ENCODE data around the gene SHISA6.

SHISA6 gene

GRCh38 chr17:11209906-11210305 is 31.1 kb upstream of the SHISA6 start:
- Histone ChIP-seq H3K9ac (ENCODE audit: low read length) (no peak overlapping the region), H2AK5ac (ENCODE audit: low read length) (no peak overlapping the region), H2BK12ac (ENCODE audit: low read length) (no peak overlapping the region), H3K36me3 (ENCODE audit: control insufficient read depth in 1 of 2, insufficient read depth in 2 of 2, low read length in 2 of 2) (no peaks in the 10 kb centered on the region), H2AFZ (ENCODE audit: insufficient read depth, low read length, poor library complexity) (no peak overlapping the region), H4K12ac (ENCODE audit: low read depth, low read length) (no peak overlapping the region), H3K27ac (ENCODE audit: low read depth, low read length) (no peak overlapping the region), H3K9me3 (ENCODE audit: insufficient read depth, low read depth, low read length) (peaks cover 5% of the 10 kb centered on the region), H3K14ac (ENCODE audit: low read length) (no peak overlapping the region), H3K27me3 (ENCODE audit: insufficient read depth, low read length) (no peaks in the 10 kb centered on the region), H3K79me2 (ENCODE audit: control insufficient read depth, insufficient read depth, low read length, poor library complexity) (no peaks in the 10 kb centered on the region), H3K4me2 (ENCODE audit: low read length) (no peak overlapping the region), H3K4me3 (ENCODE audit: low read depth, low read length) (no peak overlapping the region), H3K4ac (ENCODE audit: low read depth, low read length) (no peak overlapping the region), H3K23ac (ENCODE audit: low read length) (no peak overlapping the region), H4K8ac (ENCODE audit: low read depth, low read length) (no peak overlapping the region), H2BK5ac (ENCODE audit: low read depth, low read length, poor library complexity) (no peak overlapping the region), H2BK120ac (ENCODE audit: insufficient read depth, low read length, poor library complexity) (no peak overlapping the region), H3K4me1 (ENCODE audit: control insufficient read depth in 1 of 2, insufficient read depth in 2 of 2, low read length in 2 of 2) (no peaks in the 10 kb centered on the region), H3K18ac (ENCODE audit: low read length) (no peak overlapping the region), H3K79me1 (ENCODE audit: low read length) (no peaks in the 10 kb centered on the region), H4K91ac (ENCODE audit: low read depth, low read length) (no peak overlapping the region)
- no CpG with 5 or more reads among the region's 2 CpGs for WGBS (ENCODE audit: extremely low coverage, insufficient coverage, insufficient read length)
- no peak for DNase-seq

GRCh38 chr17:11212792-11213191 is 28.2 kb upstream of the SHISA6 start:
- no CpG with 5 or more reads among the region's 2 CpGs for WGBS (ENCODE audit: extremely low coverage, insufficient coverage, insufficient read length)
- Histone ChIP-seq H2BK120ac (ENCODE audit: insufficient read depth, low read length, poor library complexity) (no peak overlapping the region), H4K91ac (ENCODE audit: low read depth, low read length) (no peak overlapping the region), H3K27me3 (ENCODE audit: insufficient read depth, low read length) (no peaks in the 10 kb centered on the region), H3K4me3 (ENCODE audit: low read depth, low read length) (no peak overlapping the region), H2AFZ (ENCODE audit: insufficient read depth, low read length, poor library complexity) (no peak overlapping the region), H3K4me1 (ENCODE audit: control insufficient read depth in 1 of 2, insufficient read depth in 2 of 2, low read length in 2 of 2) (no peaks in the 10 kb centered on the region), H3K27ac (ENCODE audit: low read depth, low read length) (no peak overlapping the region), H2BK12ac (ENCODE audit: low read length) (no peak overlapping the region), H3K79me1 (ENCODE audit: low read length) (no peaks in the 10 kb centered on the region), H3K9me3 (ENCODE audit: insufficient read depth, low read depth, low read length) (peaks cover 2% of the 10 kb centered on the region), H3K4me2 (ENCODE audit: low read length) (no peak overlapping the region), H4K12ac (ENCODE audit: low read depth, low read length) (no peak overlapping the region), H3K4ac (ENCODE audit: low read depth, low read length) (no peak overlapping the region), H3K23ac (ENCODE audit: low read length) (no peak overlapping the region), H3K14ac (ENCODE audit: low read length) (no peak overlapping the region), H2BK5ac (ENCODE audit: low read depth, low read length, poor library complexity) (no peak overlapping the region), H3K36me3 (ENCODE audit: control insufficient read depth in 1 of 2, insufficient read depth in 2 of 2, low read length in 2 of 2) (no peaks in the 10 kb centered on the region), H2AK5ac (ENCODE audit: low read length) (no peak overlapping the region), H3K79me2 (ENCODE audit: control insufficient read depth, insufficient read depth, low read length, poor library complexity) (no peaks in the 10 kb centered on the region), H4K8ac (ENCODE audit: low read depth, low read length) (no peak overlapping the region), H3K9ac (ENCODE audit: low read length) (no peak overlapping the region), H3K18ac (ENCODE audit: low read length) (no peak overlapping the region)
- DNase-seq, result no peak

DNA sequence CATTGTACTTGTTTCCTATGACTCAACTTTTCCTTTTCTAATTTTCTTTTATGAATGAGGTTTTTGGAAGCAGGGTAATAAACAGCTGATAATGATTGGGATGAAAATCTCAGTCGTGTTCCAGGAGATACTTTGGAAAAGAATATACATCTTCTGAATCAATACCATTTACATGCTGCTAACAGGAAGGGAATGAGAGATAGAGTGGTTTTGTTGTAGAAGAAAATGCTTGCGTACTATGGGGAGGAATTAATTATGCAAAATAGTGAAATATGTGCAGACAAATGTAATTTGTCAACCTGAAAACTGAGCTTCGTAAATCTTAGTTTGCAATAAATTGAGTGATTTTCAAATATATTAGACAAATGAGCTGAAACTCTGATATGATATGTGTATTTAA is 24.0 kb upstream of the SHISA6 start:
- Histone ChIP-seq H3K9ac (ENCODE audit: low read length) (no peak overlapping the region), H3K79me2 (ENCODE audit: control insufficient read depth, insufficient read depth, low read length, poor library complexity) (no peaks in the 10 kb centered on the region), H3K4me1 (ENCODE audit: control insufficient read depth in 1 of 2, insufficient read depth in 2 of 2, low read length in 2 of 2) (no peaks in the 10 kb centered on the region), H3K27ac (ENCODE audit: low read depth, low read length) (no peak overlapping the region), H3K4ac (ENCODE audit: low read depth, low read length) (no peak overlapping the region), H3K14ac (ENCODE audit: low read length) (no peak overlapping the region), H3K23ac (ENCODE audit: low read length) (no peak overlapping the region), H2BK5ac (ENCODE audit: low read depth, low read length, poor library complexity) (no peak overlapping the region), H3K36me3 (ENCODE audit: control insufficient read depth in 1 of 2, insufficient read depth in 2 of 2, low read length in 2 of 2) (no peaks in the 10 kb centered on the region), H4K91ac (ENCODE audit: low read depth, low read length) (no peak overlapping the region), H4K12ac (ENCODE audit: low read depth, low read length) (no peak overlapping the region), H3K79me1 (ENCODE audit: low read length) (no peaks in the 10 kb centered on the region), H3K9me3 (ENCODE audit: insufficient read depth, low read depth, low read length) (peaks cover under 1% of the 10 kb centered on the region), H3K4me2 (ENCODE audit: low read length) (no peak overlapping the region), H2AFZ (ENCODE audit: insufficient read depth, low read length, poor library complexity) (no peak overlapping the region), H2AK5ac (ENCODE audit: low read length) (no peak overlapping the region), H3K27me3 (ENCODE audit: insufficient read depth, low read length) (no peaks in the 10 kb centered on the region), H4K8ac (ENCODE audit: low read depth, low read length) (no peak overlapping the region), H3K4me3 (ENCODE audit: low read depth, low read length) (no peak overlapping the region), H2BK12ac (ENCODE audit: low read length) (no peak overlapping the region), H2BK120ac (ENCODE audit: insufficient read depth, low read length, poor library complexity) (no peak overlapping the region), H3K18ac (ENCODE audit: low read length) (no peak overlapping the region)
- DNase-seq, result no peak
- 100% methylated on average over 1 of the region's 3 CpGs for WGBS (ENCODE audit: extremely low coverage, insufficient coverage, insufficient read length)

DNA sequence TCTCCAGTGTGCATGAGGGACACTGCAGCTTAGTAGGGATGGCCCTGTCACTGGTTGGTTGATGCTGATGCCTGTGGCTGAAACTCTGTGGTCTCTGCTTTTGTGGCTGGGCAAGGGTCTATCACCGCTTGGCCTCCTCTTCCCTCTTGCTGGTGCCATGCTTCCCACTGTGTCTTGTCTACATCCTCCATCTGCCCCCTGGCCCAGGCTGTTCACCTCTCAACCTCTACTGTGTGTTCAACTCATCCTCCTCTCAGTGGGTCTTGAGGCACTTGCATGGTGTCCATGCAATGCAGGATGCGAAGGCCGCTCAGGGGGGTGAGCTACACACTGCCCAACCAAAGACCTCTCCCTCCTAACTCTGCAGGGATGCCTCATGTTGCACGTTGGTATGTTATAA is 19.8 kb upstream of the SHISA6 start:
- no peak overlapping the region for H2BK120ac ChIP-seq (ENCODE audit: insufficient read depth, low read length, poor library complexity)
- no peak for DNase-seq
- H3K18ac ChIP-seq (ENCODE audit: low read length), result no peak overlapping the region
- H3K9me3 ChIP-seq (ENCODE audit: insufficient read depth, low read depth, low read length), result no peaks in the 10 kb centered on the region
- H3K4me3 ChIP-seq (ENCODE audit: low read depth, low read length), result no peak overlapping the region
- no peaks in the 10 kb centered on the region for H3K79me2 ChIP-seq (ENCODE audit: control insufficient read depth, insufficient read depth, low read length, poor library complexity)
- H3K4me1 ChIP-seq (ENCODE audit: control insufficient read depth in 1 of 2, insufficient read depth in 2 of 2, low read length in 2 of 2), result no peaks in the 10 kb centered on the region
- H4K12ac ChIP-seq (ENCODE audit: low read depth, low read length), result no peak overlapping the region
- H3K14ac ChIP-seq (ENCODE audit: low read length), result no peak overlapping the region
- no peaks in the 10 kb centered on the region for H3K27me3 ChIP-seq (ENCODE audit: insufficient read depth, low read length)
- no peak overlapping the region for H3K9ac ChIP-seq (ENCODE audit: low read length)
- no peaks in the 10 kb centered on the region for H3K79me1 ChIP-seq (ENCODE audit: low read length)
- no peak overlapping the region for H4K91ac ChIP-seq (ENCODE audit: low read depth, low read length)
- no CpG with 5 or more reads among the region's 4 CpGs for WGBS (ENCODE audit: extremely low coverage, insufficient coverage, insufficient read length)
- no peaks in the 10 kb centered on the region for H3K36me3 ChIP-seq (ENCODE audit: control insufficient read depth in 1 of 2, insufficient read depth in 2 of 2, low read length in 2 of 2)
- no peak overlapping the region for H3K23ac ChIP-seq (ENCODE audit: low read length)
- no peak overlapping the region for H2AFZ ChIP-seq (ENCODE audit: insufficient read depth, low read length, poor library complexity)
- no peak overlapping the region for H4K8ac ChIP-seq (ENCODE audit: low read depth, low read length)
- H2AK5ac ChIP-seq (ENCODE audit: low read length), result no peak overlapping the region
- H3K4me2 ChIP-seq (ENCODE audit: low read length), result no peak overlapping the region
- H3K4ac ChIP-seq (ENCODE audit: low read depth, low read length), result no peak overlapping the region
- H2BK12ac ChIP-seq (ENCODE audit: low read length), result no peak overlapping the region
- no peak overlapping the region for H3K27ac ChIP-seq (ENCODE audit: low read depth, low read length)
- no peak overlapping the region for H2BK5ac ChIP-seq (ENCODE audit: low read depth, low read length, poor library complexity)

Measured in trophoblast cell (in vitro differentiated cells and primary cell).